HUDEP-2 (cell line): Measurements from ENCODE around the gene ARHGAP10.
A peak's percentile ranks its signal among the peaks of the same experiment; 100 is the strongest.

Experiments used
- DNase-seq, 76 experiments: peaks; one replicate each; lab custom pipeline; 2025; ENCODE audit not compliant: unreplicated experiment in 76 of 76; lab: John Stamatoyannopoulos, UW

The ARHGAP10 gene, protein sequence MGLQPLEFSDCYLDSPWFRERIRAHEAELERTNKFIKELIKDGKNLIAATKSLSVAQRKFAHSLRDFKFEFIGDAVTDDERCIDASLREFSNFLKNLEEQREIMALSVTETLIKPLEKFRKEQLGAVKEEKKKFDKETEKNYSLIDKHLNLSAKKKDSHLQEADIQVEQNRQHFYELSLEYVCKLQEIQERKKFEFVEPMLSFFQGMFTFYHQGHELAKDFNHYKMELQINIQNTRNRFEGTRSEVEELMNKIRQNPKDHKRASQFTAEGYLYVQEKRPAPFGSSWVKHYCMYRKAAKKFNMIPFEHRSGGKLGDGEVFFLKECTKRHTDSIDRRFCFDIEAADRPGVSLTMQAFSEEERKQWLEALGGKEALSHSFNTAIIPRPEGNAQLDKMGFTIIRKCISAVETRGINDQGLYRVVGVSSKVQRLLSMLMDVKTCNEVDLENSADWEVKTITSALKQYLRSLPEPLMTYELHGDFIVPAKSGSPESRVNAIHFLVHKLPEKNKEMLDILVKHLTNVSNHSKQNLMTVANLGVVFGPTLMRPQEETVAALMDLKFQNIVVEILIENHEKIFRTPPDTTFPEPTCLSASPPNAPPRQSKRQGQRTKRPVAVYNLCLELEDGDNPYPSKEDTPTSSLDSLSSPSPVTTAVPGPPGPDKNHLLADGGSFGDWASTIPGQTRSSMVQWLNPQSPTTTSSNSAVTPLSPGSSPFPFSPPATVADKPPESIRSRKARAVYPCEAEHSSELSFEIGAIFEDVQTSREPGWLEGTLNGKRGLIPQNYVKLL

DNA sequence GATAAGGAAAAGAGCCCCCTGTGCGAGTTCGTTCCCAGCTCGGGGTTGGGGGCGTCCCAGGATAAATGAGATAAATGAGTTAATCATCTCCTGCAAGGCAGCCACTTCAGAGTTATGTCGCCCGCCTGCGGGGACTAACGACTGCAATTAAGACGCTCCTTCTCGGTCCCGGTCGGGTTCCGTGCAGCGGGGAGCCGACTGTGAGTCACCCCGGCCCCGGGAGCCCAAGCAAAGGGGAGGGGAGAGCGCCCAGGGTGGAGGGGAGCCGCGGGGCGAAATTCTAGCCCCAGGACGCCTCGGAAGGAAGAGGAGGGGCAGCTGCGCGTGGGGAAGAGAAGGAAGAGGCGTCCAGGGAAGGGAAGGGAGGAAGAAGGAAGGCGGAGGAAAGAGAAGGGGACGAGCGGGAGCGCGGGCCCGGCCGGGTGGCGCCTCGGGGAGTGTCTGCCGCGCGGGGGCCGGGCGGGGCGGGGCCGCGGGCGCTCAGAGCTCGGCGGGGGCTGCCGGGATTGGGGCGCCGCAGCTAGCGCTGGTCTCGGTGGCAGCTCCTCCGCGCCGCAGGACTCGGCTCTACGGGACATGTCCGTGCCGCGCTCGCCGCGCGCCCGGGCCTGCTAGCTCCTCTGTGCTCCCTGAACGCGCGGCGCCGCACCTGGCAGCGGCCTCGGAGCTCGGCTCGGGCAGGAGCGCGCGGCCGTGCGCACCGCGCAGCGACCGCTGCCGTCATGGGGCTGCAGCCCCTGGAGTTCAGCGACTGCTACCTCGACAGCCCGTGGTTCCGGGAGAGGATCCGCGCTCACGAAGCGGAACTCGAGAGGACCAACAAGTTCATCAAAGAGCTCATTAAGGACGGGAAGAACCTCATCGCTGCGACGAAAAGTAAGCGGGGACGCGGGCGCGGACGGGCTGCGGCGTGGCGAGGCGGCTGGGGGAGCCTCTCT is at the start of gene ARHGAP10:
ARHGAP10 (plus strand) TSS at position 509 of the 938 bp plus-strand sequence; CDS start at position 723, 214 bp downstream.
- peak in 16 of 76 experiments; percentile 0 to 24 (median 10) for DNase-seq

DNA sequence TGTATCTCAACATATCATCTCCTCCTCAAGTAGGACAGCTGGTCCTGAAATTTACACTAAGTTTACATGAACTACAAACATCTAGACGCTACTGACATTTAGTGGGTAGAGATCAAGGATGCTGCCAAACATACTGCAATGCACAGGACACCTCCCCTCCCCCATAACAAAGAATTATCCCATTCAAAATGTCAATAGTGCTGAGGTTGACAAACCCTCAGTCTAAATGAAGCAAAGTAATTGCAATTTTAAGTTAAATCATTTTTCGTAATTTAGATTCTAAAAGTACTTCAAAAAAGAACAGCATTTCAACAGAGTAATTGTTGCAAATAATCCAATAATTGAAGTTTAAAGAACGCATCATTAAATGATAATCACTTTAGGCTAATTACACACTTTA is 49.1 kb upstream of the ARHGAP10 start:
- DNase-seq, result peak in 1 of 76 experiments; percentile 0

GRCh38 chr4:147683188-147683591 is 48.7 kb upstream of the ARHGAP10 start:
- DNase-seq, result peak in 8 of 76 experiments; percentile 1 to 28 (median 5)

DNA sequence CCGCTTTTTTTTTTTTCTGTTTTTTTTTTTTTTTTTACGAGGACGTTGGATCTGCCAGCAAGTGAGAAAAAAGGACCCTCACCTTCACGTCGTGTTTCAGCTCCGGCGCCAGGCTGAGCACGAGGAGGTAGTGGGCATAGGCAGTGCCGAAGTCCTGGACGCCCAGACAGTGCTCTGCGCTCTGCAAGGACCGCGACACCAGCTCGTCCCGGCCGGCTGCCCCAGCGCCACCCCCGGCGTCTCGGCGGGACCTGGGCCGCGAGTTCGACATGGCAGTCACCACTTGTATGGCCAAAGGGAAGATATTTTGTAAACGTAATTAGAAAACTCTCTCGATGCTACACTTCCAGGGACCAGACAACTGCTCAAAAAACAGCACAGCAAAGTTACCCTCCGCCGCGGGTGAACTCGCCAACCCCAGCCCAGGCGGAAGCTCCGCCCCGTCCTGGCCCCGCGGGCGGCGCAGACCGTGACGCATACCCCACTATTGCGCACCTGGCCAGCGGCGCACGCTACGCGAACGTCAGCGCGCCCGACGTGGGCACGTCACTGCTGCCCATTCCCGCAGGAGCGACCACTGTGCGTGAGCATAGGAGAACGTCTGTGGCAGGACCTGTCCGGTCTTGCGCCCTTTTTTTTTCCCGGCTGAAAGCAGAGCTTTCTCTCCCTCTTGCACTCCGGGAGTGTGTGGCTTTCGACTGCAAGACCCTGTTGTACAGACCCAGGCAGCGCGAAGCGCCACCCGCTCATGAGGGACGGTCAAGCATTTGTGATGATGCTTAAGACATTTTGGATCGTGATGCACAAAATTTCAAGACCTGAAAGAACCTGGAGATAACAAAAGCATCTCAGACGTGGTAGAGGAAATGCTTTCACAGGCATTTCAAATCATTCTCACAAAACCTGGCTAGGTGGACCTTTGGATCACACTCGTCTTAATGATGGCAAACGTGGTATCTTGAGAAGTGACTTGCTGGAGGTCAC is 47.9 kb upstream of the ARHGAP10 start, which contains the start of gene PRMT9:
PRMT9 (minus strand) TSS at position 447 of the 984 bp plus-strand sequence; CDS start at position 271, 176 bp downstream.
- peak in 75 of 76 experiments; percentile 31 to 89 (median 78) for DNase-seq

DNA sequence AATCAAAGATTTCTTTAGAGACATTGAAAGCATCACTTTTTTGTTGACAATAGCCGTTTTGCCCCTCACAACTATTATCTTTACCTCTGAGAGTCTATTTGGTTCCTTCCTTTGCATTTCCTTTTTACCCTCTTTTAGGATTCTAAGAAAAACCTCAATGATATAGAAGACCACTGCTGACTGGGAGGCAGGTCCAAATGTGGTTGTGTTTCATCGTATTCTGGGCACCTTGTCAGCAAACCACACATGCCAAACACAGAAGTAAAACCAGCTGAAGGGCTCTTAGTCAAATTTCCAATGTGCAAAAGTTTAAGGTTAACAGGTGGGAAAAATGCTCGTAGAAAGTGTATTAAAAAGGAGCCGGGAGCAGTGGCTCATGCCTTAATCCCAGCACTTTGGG is 42.8 kb upstream of the ARHGAP10 start:
- no peak for DNase-seq

DNA sequence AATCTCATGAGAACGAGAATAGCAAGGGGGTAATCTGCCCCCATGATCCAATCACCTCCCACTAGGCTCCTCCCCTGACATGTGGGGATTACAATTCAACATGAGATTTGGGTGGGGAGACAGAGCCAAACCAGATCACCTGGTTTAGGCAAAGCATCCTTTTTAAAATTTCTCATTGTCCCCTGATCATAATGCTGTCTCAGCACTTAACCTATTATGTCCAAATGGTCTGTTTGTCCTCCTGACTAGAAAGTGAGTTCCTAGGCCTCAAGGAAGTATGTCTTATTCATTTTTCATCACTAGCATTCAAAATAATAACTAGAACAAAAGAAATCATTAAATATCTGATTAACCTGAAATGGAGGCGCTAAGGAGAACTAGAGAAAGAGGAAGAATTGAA is 40.1 kb upstream of the ARHGAP10 start:
- no peak for DNase-seq

DNA sequence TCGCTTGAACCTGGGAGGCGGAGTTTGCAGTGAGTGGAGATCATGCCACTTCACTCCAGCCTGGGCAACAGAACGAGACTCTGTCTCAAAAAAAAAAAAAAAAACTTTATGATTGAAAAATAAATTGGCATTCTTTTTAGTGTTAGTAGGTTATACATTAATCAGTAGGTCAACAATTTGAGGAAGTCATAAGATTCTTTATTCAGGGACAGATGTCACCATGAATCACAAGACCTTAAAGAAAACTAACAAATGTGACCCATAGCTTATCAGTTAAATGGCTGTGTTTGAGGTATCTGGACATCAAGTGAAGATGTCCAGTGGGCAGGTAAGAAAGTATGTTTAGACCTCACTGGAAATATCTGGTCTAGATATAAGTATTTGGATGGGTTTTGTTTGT is 38.7 kb upstream of the ARHGAP10 start:
- DNase-seq, result no peak

- DNase-seq, result no peak
These were observed 35.0 kb upstream of the ARHGAP10 start for GRCh38 chr4:147696866-147697265.

DNA sequence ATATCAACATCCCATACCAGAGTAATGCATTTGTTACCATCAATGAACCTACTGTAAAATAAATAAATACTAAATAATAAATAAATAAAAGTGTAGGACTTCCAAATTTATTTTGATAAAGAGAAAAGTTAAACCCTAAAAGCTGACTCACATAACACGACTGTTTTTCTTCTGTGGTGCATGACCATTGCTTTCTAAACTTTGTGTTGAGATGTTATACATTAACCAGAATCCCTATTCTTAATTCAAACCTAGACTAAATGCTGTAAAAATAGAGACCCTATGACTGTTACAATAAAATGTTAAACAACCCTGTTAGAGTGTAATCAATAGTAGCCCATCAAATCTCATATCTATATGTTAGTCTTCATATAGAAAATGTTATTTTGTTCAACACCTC is 27.0 kb upstream of the ARHGAP10 start:
- no peak for DNase-seq

GRCh38 chr4:147707892-147708672 is 23.8 kb upstream of the ARHGAP10 start:
- peak in 27 of 76 experiments; percentile 1 to 44 (median 11) for DNase-seq

GRCh38 chr4:147709999-147710398 is 21.9 kb upstream of the ARHGAP10 start:
- no peak for DNase-seq

- no peak for DNase-seq
These were observed 17.1 kb upstream of the ARHGAP10 start for GRCh38 chr4:147714575-147715401.

- no peak for DNase-seq
These were observed 14.0 kb upstream of the ARHGAP10 start for GRCh38 chr4:147717878-147718277.

- no peak for DNase-seq
These were observed 8.6 kb upstream of the ARHGAP10 start for GRCh38 chr4:147723326-147723725.

GRCh38 chr4:147724468-147725201 is 7.3 kb upstream of the ARHGAP10 start:
- no peak for DNase-seq

- no peak for DNase-seq
These were observed 6.2 kb upstream of the ARHGAP10 start for GRCh38 chr4:147725673-147726072.

GRCh38 chr4:147727476-147728028 is 4.3 kb upstream of the ARHGAP10 start:
- no peak for DNase-seq
